Keratinocyte (primary cell): Measurements from ENCODE around the gene DTNB. TPM values are rescaled to one million over a fixed set of nuclear protein-coding genes. Genes with fewer than 3 reads are reported as not detected.
"Not testable (repeated sequence)": the region's sequence is repeated elsewhere in the genome, so short reads cannot be mapped to it uniquely, and the experiment has no call there.

ENCODE experiments used
- DNase-seq: peaks from one replicate; pipeline ENCODE4 v3.0.0-alpha.2; 2011; ENCODE audit warnings: low read depth, missing footprints, low spot score
- FAIRE-seq: peaks from 2 replicates; lab custom pipeline; 2011; peaks lifted over from hg19 to GRCh38; lab: Jason Lieb, UNC
- H2AFZ ChIP-seq: 2 replicates; pipeline ENCODE4 v1.6.0; 2012; ENCODE audit warnings: low read length, control low read depth, inconsistent platforms; ENCODE audit not compliant: control insufficient read depth
- H3K27ac ChIP-seq: 2 replicates; pipeline ENCODE4 v1.5.1; 2011; ENCODE audit warnings: low read length; ENCODE audit not compliant: control insufficient read depth, insufficient read depth
- H3K27me3 ChIP-seq: 3 replicates; pipeline ENCODE4 v1.6.0; 2011; ENCODE audit warnings: low read length; ENCODE audit not compliant: control insufficient read depth, insufficient read depth; ENCODE audit errors: extremely low read depth
- H3K36me3 ChIP-seq, 2 experiments: 2 replicates in 1 of 2; 3 replicates in 1 of 2; pipeline ENCODE4 v1.5.1; 2011; ENCODE audit warnings: low read length in 2 of 2, mild to moderate bottlenecking in 1 of 2; ENCODE audit not compliant: control insufficient read depth in 2 of 2, insufficient read depth in 2 of 2; ENCODE audit errors: extremely low read depth in 1 of 2
- H3K4me1 ChIP-seq: 3 replicates; pipeline ENCODE4 v1.5.1; 2011; ENCODE audit warnings: low read length; ENCODE audit not compliant: control insufficient read depth, insufficient read depth; ENCODE audit errors: extremely low read depth
- H3K4me2 ChIP-seq: 3 replicates; pipeline ENCODE4 v1.6.0; 2011; ENCODE audit warnings: low read depth, low read length; ENCODE audit not compliant: control insufficient read depth, insufficient read depth; ENCODE audit errors: extremely low read depth
- H3K4me3 ChIP-seq, 3 experiments: fragments of 200-600 bp in 1 of 3; sonication (generic) in 1 of 3; 2 replicates in 2 of 3; 3 replicates in 1 of 3; pipeline ENCODE4 v1.5.1; 2011 to 2016; ENCODE audit warnings: low read length in 3 of 3, mild to moderate bottlenecking in 3 of 3, control low read depth in 2 of 3, inconsistent platforms in 1 of 3, low read depth in 1 of 3, mixed read lengths in 1 of 3, mixed run types in 1 of 3, moderate library complexity in 1 of 3; ENCODE audit not compliant: control insufficient read depth in 2 of 3, insufficient read depth in 2 of 3; ENCODE audit errors: extremely low read depth in 1 of 3
- H3K79me2 ChIP-seq: 2 replicates; pipeline ENCODE4 v1.6.0; 2012; ENCODE audit warnings: low read length; ENCODE audit not compliant: control insufficient read depth, insufficient read depth
- H3K9ac ChIP-seq: 3 replicates; pipeline ENCODE4 v1.6.0; 2011; ENCODE audit warnings: low read length; ENCODE audit not compliant: control insufficient read depth, insufficient read depth; ENCODE audit errors: extremely low read depth
- H3K9me1 ChIP-seq: 3 replicates; pipeline ENCODE4 v1.6.0; 2011; ENCODE audit warnings: low read length; ENCODE audit not compliant: control insufficient read depth, insufficient read depth; ENCODE audit errors: extremely low read depth
- H3K9me3 ChIP-seq: 2 replicates; pipeline ENCODE4 v1.5.1; 2012; ENCODE audit warnings: low read depth, low read length; ENCODE audit not compliant: control insufficient read depth
- H4K20me1 ChIP-seq: 3 replicates; pipeline ENCODE4 v1.6.0; 2011; ENCODE audit warnings: low read length; ENCODE audit not compliant: control insufficient read depth, insufficient read depth; ENCODE audit errors: extremely low read depth
- EZH2 ChIP-seq: IDR thresholded peaks from one replicate; pipeline ENCODE4 v1.6.1; 2012; ENCODE audit warnings: inconsistent platforms, mild to moderate bottlenecking, low read length, moderate library complexity
- dilution Hi-C: fragments of 300-500 bp; cut with MboI; formaldehyde crosslinking; loops from one replicate; pipeline ENCODE4 v1.7.0; 2020; ENCODE audit warnings: low sequenced_read_pairs; ENCODE audit not compliant: extremely low pct_ligation_motif_present
- polyA plus RNA-seq, 5 experiments: library from polyadenylated mRNA; depleted of rRNA in 3 of 5; stranded (reverse) in 3 of 5; stranded (forward) in 1 of 5; unstranded in 1 of 5; fragments of >200 nt; gene quantifications; 1 replicate in 1 of 5; 2 replicates in 3 of 5; 3 replicates in 1 of 5; pipeline versions ENCODE4 v1.2.1 to v1.2.3, GENCODE V29; 2011 to 2012; ENCODE audit warnings: missing spikeins in 2 of 5, low read depth in 1 of 5, low replicate concordance in 1 of 5
- TF ChIP-seq, protein P1 (sequence below), 3 experiments: IDR thresholded peaks in 1 of 3; conservative IDR thresholded peaks in 1 of 3; optimal IDR thresholded peaks in 1 of 3; 2 replicates in 2 of 3; 3 replicates in 1 of 3; pipeline versions ENCODE3 to v1.5.1; 2011; ENCODE audit warnings: low read length in 3 of 3, mild to moderate bottlenecking in 3 of 3, moderate library complexity in 2 of 3, control low read depth in 1 of 3, inconsistent platforms in 1 of 3; ENCODE audit not compliant: insufficient read depth in 2 of 3; ENCODE audit errors: extremely low read depth in 1 of 3

Gene DTNB
- polyA plus RNA-seq, 1 donor (not counting 4 experiments of a cell fraction or from before 2014, with no cell fraction given), result 31.5 TPM

DNA sequence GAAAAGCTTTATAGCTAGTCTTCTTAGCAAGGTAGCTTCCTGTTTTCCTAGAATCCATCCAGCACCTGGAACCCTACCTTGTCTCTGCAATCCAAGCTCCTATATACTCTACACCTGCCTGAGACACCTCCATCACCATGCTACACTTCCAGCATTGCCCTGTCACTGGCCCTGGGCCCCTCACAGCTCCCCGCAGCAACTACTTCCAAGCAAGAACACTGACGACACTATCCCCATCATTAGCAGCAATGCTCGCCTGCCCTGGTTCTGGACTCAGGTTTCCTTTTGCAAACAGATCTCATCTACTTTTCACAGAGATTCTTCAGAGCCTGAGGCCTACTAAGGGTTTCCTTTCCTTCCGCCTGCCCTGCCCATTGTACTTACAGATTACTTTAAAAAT is 121.1 kb downstream of the DTNB start:
- TF ChIP-seq, protein P1, sequence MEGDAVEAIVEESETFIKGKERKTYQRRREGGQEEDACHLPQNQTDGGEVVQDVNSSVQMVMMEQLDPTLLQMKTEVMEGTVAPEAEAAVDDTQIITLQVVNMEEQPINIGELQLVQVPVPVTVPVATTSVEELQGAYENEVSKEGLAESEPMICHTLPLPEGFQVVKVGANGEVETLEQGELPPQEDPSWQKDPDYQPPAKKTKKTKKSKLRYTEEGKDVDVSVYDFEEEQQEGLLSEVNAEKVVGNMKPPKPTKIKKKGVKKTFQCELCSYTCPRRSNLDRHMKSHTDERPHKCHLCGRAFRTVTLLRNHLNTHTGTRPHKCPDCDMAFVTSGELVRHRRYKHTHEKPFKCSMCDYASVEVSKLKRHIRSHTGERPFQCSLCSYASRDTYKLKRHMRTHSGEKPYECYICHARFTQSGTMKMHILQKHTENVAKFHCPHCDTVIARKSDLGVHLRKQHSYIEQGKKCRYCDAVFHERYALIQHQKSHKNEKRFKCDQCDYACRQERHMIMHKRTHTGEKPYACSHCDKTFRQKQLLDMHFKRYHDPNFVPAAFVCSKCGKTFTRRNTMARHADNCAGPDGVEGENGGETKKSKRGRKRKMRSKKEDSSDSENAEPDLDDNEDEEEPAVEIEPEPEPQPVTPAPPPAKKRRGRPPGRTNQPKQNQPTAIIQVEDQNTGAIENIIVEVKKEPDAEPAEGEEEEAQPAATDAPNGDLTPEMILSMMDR (optimal IDR thresholded peaks at IDR 0.05 in 1 of 3, IDR thresholded peaks at IDR 0.05 in 1 of 3, conservative IDR thresholded peaks at IDR 0.05 in 1 of 3; ENCODE audit: extremely low read depth in 1 of 3, insufficient read depth in 2 of 3, low read length in 3 of 3), result no peak
- no peak for TF ChIP-seq EZH2
- H2AFZ ChIP-seq, result no peak overlapping the region
- H3K4me2 ChIP-seq, result no peak overlapping the region
- H3K36me3 ChIP-seq, result no peaks in the 10 kb centered on the region
- no peak overlapping the region for H3K4me3 ChIP-seq
- H3K9me1 ChIP-seq, result no peaks in the 10 kb centered on the region
- no peaks in the 10 kb centered on the region for H4K20me1 ChIP-seq
- DNase-seq (no peak), FAIRE-seq (no peak)
- dilution Hi-C loops, result no loop called here
- no peak overlapping the region for H3K9ac ChIP-seq
- H3K4me1 ChIP-seq, result no peaks in the 10 kb centered on the region
- no peak overlapping the region for H3K27ac ChIP-seq
- H3K79me2 ChIP-seq, result no peaks in the 10 kb centered on the region
- H3K9me3 ChIP-seq, result no peaks in the 10 kb centered on the region
- no peaks in the 10 kb centered on the region for H3K27me3 ChIP-seq

DNA sequence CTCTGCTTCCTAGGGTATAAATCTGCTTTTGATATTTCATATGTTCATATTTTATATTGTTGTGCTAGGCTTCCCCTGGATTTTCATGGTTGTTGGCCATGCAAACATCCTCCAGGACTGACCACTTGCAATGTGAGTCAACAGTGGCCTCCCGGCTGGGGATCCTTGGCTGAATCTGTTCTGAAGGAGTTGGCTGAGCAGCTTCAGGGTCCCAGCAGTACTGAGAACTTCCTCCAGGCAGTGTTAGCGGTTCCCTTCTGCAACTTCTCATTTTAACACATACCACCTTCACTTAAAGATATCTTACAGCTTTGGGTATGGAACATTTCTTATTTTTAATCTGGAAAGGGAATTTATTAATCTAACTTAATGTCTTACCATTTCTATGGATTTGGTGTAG is 122.1 kb downstream of the DTNB start:
- dilution Hi-C loops, result no loop called here
- H2AFZ ChIP-seq, result no peak overlapping the region
- no peak overlapping the region for H3K4me3 ChIP-seq
- no peaks in the 10 kb centered on the region for H3K9me3 ChIP-seq
- H3K79me2 ChIP-seq, result no peaks in the 10 kb centered on the region
- DNase-seq (no peak), FAIRE-seq (no peak)
- no peaks in the 10 kb centered on the region for H4K20me1 ChIP-seq
- no peak overlapping the region for H3K9ac ChIP-seq
- no peak overlapping the region for H3K4me2 ChIP-seq
- H3K27me3 ChIP-seq, result no peaks in the 10 kb centered on the region
- TF ChIP-seq, protein P1 (optimal IDR thresholded peaks at IDR 0.05 in 1 of 3, IDR thresholded peaks at IDR 0.05 in 1 of 3, conservative IDR thresholded peaks at IDR 0.05 in 1 of 3; ENCODE audit: extremely low read depth in 1 of 3, insufficient read depth in 2 of 3, low read length in 3 of 3), result no peak
- TF ChIP-seq EZH2, result no peak
- H3K27ac ChIP-seq, result no peak overlapping the region
- no peaks in the 10 kb centered on the region for H3K4me1 ChIP-seq
- no peaks in the 10 kb centered on the region for H3K36me3 ChIP-seq
- no peaks in the 10 kb centered on the region for H3K9me1 ChIP-seq

DNA sequence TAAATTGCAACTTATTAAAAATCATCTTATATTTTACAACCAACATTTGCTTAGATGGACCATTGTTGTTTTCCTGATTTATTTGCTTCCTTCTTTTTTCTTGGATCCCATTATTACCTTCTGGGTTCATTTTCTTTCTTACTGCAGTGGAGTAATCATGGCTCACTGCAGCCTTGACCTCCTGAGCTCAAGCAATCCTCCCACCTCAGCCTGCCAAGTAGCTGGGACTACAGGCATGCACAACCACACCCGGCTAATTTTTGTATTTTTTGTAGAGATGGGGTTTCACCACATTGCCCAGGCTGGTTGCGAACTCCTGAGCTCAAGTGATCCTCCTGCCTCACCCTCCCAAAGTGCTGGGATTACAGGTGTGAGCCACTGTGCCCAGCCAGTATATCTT is 123.8 kb downstream of the DTNB start:
- H3K9me3 ChIP-seq, H3K36me3 ChIP-seq, H4K20me1 ChIP-seq, H3K27ac ChIP-seq, H3K79me2 ChIP-seq, H2AFZ ChIP-seq, H3K4me3 ChIP-seq, FAIRE-seq, dilution Hi-C loops, H3K4me2 ChIP-seq, H3K4me1 ChIP-seq, H3K9ac ChIP-seq, DNase-seq, H3K27me3 ChIP-seq, H3K9me1 ChIP-seq: not testable (repeated sequence)
